Esophagus muscularis mucosa (tissue), 4 donors: ENCODE measurements around the gene PIH1D1. TPM values are rescaled to one million over a fixed set of nuclear protein-coding genes. Genes with fewer than 3 reads are reported as not detected.
"Not testable (repeated sequence)": the region's sequence is repeated elsewhere in the genome, so short reads cannot be mapped to it uniquely, and the experiment has no call there.

Source experiments
- DNase-seq: peaks from one replicate; pipeline ENCODE4 v3.0.0-alpha.2; 2017; ENCODE audit errors: extremely low spot score
- H3K27ac ChIP-seq, 4 donors: fragments of 200-600 bp; sonication (generic); replicated peaks in 1 of 4; 1 replicate in 3 of 4; 2 replicates in 1 of 4; pipeline ENCODE4 v1.5.1; 2016 to 2019; ENCODE audit warnings: mild to moderate bottlenecking in 1 of 4
- H3K27me3 ChIP-seq, 4 donors: fragments of 200-600 bp; sonication (generic); one replicate each; pipeline versions ENCODE4 v1.5.1 to v1.6.0; 2016 to 2019
- H3K36me3 ChIP-seq, 4 donors: fragments of 200-600 bp; sonication (generic); one replicate each; pipeline ENCODE4 v1.5.1; 2016 to 2019
- H3K4me1 ChIP-seq, 4 donors: fragments of 200-600 bp; sonication (generic); one replicate each; pipeline ENCODE4 v1.5.1; 2016 to 2019
- H3K4me3 ChIP-seq, 4 donors: fragments of 200-600 bp; sonication (generic); 1 replicate in 2 of 4; 2 replicates in 2 of 4; pipeline ENCODE4 v1.5.1; 2016 to 2019; ENCODE audit warnings: mild to moderate bottlenecking in 4 of 4, moderate library complexity in 1 of 4
- H3K9me3 ChIP-seq, 4 donors: fragments of 200-600 bp; sonication (generic); 1 replicate in 3 of 4; 2 replicates in 1 of 4; pipeline ENCODE4 v1.5.1; 2016 to 2019
- EP300 ChIP-seq: sonication (generic); formaldehyde crosslinking; IDR thresholded peaks from one replicate; pipeline ENCODE4 v1.6.1; 2017; ENCODE audit warnings: antibody characterized with exemption
- POLR2A ChIP-seq: fragments of 450-650 bp; IDR thresholded peaks from one replicate; pipeline ENCODE4 v1.6.1; 2017; ENCODE audit warnings: antibody characterized with exemption, moderate library complexity, mild to moderate bottlenecking, low read depth
- POLR2AphosphoS5 ChIP-seq, 2 donors: sonication (generic); formaldehyde crosslinking; IDR thresholded peaks; one replicate each; pipeline ENCODE4 v1.6.1; 2017; ENCODE audit warnings: antibody characterized with exemption in 2 of 2
- WGBS: methylation state at CpG from one replicate; pipeline ENCODE4 v1.1.5; 2018; 5-methylcytosine and 5-hydroxymethylcytosine counted together
- intact Hi-C: fragments of 100-400 bp; cut with DNase I; formaldehyde crosslinking; loops from one replicate; pipeline ENCODE4 v1.15.1; 2023
- total RNA-seq, 4 donors: library from RNA; depleted of rRNA; stranded (reverse); fragments of >200 nt; gene quantifications; one replicate each; pipeline versions ENCODE4 v1.1.0 to v1.2.1, GENCODE V29; 2016
- TF ChIP-seq, protein P1 (sequence below), 3 experiments: fragments of 200-600 bp in 2 of 3; fragments of 450-650 bp in 1 of 3; sonication (generic) in 2 of 3; IDR thresholded peaks; one replicate each; pipeline ENCODE4 v1.5.1; 2017 to 2019; ENCODE audit warnings: antibody characterized with exemption in 3 of 3, mild to moderate bottlenecking in 2 of 3, moderate library complexity in 1 of 3

PIH1D1 gene
- total RNA-seq, 4 donors from 2014 or later = 73.6 to 84.0 (median 78.4) TPM

DNA sequence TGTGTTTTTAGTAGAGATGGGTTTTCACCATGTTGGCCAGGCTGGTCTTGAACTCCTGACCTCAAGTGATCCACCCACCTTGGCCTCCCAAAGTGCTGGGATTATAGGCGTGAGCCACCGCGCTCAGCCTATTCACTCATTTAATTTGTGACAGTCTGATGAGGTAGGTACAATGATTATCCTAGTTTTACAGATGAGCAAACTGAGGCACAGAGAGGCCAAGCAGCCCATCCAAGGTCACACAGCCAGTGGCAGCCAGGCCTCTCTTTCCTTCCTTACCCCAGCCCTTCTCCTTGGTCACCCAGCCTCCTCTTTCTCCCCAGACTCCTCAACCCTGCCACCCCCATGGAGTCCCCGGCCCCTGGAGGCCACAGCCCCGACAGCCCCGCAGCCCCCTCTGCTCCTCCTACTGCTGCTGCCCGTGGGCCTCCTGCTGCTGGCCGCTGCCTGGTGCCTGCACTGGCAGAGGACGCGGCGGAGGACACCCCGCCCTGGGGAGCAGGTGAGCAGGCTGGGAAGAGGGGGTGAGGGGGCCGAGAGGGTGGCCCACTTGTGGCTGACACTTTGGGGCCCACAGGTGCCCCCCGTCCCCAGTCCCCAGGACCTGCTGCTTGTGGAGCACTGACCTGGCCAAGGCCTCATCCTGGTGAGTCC is 28.5 kb upstream of the PIH1D1 start:
- Histone ChIP-seq H3K27me3 (no peaks in the 10 kb centered on the region), H3K36me3 (peaks cover 0 to 41% (median 7%) of the 10 kb centered on the region in 4 donors), H3K9me3 (no peaks in the 10 kb centered on the region), H3K4me1 (peaks cover 5 to 24% (median 16%) of the 10 kb centered on the region in 4 donors), H3K27ac (no peak overlapping the region), H3K4me3 (no peak overlapping the region)
- no peak for TF ChIP-seq EP300
- no peak for TF ChIP-seq POLR2AphosphoS5 (IDR thresholded peaks at IDR 0.05)
- 99% methylated on average over 8 of the region's 14 CpGs for WGBS
- no peak for DNase-seq
- intact Hi-C loops = no loop called here

DNA sequence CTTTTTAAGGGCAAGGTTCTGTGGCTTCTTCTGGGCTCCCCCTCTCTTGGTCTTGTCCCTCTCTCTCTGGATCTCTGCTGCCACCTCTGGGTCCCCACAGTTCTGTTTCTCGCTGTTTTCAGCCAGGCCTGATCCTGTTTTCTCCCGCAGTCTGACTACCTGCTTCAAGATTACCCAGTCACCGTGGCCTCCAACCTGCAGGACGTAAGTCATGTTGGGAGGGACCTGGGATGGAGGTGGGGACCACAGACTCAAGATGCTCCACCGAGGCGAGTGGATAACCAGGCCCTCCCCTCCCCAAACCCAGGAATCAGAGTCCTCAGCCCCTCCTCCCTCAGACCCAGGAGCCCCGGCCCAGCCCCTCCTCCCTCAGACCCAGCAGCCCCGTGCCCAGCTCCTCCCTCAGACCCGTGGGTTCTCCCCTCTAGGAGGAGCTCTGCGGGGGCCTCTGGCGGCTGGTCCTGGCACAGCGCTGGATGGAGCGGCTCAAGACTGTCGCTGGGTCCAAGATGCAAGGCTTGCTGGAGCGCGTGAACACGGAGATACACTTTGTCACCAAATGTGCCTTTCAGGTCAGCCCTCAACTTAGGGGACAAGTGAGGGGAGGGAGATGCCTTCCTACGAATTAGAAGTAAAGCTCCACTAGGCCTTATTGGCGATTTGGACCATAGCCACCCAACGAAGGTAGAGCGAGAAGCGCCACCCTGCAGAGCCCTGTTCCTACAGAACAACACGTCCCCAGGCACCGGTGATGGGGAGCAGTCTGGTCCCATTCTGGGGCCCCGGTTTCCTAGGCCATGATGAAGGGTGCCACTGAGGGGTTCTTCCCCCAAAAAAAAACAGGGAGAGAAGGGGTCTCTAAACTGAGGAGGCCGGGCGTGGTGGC is 24.6 kb upstream of the PIH1D1 start:
- Histone ChIP-seq H3K9me3 (no peaks in the 10 kb centered on the region), H3K27me3 (no peaks in the 10 kb centered on the region), H3K4me1 (peaks cover 17 to 47% (median 36%) of the 10 kb centered on the region in 4 donors), H3K4me3 (no peak overlapping the region), H3K36me3 (peaks cover 0 to 8% (median 2%) of the 10 kb centered on the region in 4 donors), H3K27ac (peak overlapping the region; percentile 82 to 87 (median 86))
- TF ChIP-seq, protein P1, sequence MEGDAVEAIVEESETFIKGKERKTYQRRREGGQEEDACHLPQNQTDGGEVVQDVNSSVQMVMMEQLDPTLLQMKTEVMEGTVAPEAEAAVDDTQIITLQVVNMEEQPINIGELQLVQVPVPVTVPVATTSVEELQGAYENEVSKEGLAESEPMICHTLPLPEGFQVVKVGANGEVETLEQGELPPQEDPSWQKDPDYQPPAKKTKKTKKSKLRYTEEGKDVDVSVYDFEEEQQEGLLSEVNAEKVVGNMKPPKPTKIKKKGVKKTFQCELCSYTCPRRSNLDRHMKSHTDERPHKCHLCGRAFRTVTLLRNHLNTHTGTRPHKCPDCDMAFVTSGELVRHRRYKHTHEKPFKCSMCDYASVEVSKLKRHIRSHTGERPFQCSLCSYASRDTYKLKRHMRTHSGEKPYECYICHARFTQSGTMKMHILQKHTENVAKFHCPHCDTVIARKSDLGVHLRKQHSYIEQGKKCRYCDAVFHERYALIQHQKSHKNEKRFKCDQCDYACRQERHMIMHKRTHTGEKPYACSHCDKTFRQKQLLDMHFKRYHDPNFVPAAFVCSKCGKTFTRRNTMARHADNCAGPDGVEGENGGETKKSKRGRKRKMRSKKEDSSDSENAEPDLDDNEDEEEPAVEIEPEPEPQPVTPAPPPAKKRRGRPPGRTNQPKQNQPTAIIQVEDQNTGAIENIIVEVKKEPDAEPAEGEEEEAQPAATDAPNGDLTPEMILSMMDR (IDR thresholded peaks at IDR 0.05) = peak in 2 of 3 experiments; percentile 5 to 32
- no peak for TF ChIP-seq EP300
- no peak for DNase-seq
- intact Hi-C loops = no loop called here
- 66% methylated on average over 15 of the region's 27 CpGs for WGBS

DNA sequence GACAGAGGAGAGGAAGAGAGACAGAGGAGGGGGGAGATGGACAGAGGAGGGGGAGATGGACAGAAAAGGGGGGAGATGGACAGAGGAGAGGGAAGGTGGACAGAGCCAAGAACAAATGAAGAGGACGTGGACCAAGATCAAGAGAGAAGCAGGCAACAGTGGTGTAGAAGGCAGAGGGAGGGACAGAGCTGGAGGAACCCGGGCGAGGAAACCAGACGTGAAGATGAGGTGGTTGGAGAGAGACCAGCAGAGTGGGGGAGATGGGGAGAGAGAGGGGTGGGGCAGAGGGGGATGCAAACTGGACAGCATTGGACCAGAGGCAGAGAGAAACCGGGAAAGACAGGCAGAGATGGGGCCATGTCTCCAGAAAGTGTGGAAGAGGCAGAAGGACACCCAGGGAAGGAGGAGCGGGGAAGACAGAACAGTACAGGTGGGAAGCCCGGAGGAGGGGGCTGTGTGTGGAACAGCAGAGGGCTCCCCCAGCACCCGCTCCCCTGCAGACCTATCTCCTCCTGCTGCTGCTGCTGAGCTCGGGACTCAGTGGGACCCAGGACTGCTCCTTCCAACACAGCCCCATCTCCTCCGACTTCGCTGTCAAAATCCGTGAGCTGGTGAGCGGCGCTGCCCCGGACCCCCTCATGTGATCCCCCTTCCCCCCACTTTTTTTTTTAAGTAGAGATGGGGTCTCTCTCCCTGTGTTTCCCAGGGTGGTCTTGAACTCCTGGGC is 23.7 kb upstream of the PIH1D1 start:
- Histone ChIP-seq H3K27ac (peak overlapping the region; percentile 82 to 87 (median 86)), H3K4me3 (peak overlapping the region in 3 of 4 donors; percentile 62 to 86 (median 68)), H3K9me3 (no peaks in the 10 kb centered on the region), H3K36me3 (peaks cover 0 to 5% (median 2%) of the 10 kb centered on the region in 4 donors), H3K4me1 (peaks cover 17 to 48% (median 38%) of the 10 kb centered on the region in 4 donors), H3K27me3 (no peaks in the 10 kb centered on the region)
- 75% methylated on average over 15 of the region's 15 CpGs for WGBS
- DNase-seq = no peak
- intact Hi-C loops = no loop called here
- TF ChIP-seq, protein P1 (IDR thresholded peaks at IDR 0.05) = no peak
- no peak for TF ChIP-seq POLR2A
- TF ChIP-seq EP300 = no peak
- no peak for TF ChIP-seq POLR2AphosphoS5 (IDR thresholded peaks at IDR 0.05)

DNA sequence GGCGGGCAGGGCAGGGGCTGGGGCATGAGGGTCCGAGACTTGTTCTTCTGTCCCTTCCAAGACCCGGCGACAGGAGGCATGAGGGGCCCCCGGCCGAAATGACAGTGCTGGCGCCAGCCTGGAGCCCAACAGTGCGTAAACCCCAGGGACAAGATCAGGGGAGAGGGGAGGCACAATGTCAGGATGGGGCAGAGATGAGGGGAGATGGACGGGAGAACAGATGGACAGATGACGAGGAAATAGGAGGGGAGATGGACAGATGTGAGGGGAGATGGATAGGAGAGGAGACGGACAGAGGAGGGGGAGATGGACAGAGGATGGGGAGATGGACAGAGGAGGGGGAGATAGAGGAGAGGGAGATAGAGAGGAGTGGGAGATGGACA is 22.9 kb upstream of the PIH1D1 start:
- H3K27me3 ChIP-seq = no peaks in the 10 kb centered on the region
- no peak for DNase-seq
- TF ChIP-seq POLR2A (no peak), POLR2AphosphoS5 (IDR thresholded peaks at IDR 0.05) (no peak)
- intact Hi-C loops = no loop called here
- peaks cover 0 to 9% (median 2%) of the 10 kb centered on the region in 4 donors for H3K36me3 ChIP-seq
- peak overlapping the region; percentile 62 to 86 (median 73) for H3K4me3 ChIP-seq
- WGBS = 10% methylated on average over 10 of the region's 11 CpGs
- peaks cover 25 to 54% (median 46%) of the 10 kb centered on the region in 4 donors for H3K4me1 ChIP-seq
- peak overlapping the region; percentile 82 to 87 (median 86) for H3K27ac ChIP-seq
- H3K9me3 ChIP-seq = no peaks in the 10 kb centered on the region

DNA sequence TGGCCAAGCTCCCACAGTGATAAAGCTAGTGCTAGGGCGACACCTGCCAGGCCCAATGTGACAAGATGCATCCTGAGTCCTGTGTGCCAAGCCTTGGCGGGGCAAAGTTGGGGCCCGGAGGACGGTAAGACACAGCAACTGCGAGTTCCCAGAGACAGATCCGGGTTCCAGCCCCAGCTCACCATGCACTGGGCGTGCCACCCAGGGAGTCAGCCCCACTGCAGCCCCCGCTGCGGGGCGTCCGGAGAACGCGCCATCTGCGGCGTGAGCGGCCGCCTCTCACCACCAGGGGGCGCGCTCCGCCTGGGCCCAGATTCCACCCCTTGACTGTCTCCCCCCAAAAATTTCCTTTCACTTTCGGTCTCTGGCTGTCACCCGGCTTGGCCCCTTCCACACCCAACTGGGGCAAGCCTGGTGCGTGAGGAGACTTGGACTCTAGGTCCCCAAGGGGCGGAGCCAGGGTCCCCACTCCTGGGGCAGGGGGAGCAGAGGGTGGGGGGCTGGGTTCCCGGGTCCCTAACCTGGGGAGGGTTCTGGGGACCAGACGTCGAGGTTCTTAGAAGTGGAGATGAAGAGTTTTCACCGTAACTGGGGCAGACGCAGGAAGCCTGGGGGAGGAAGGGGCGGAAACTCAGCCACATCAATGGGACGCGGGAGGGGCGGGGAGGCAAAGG is 22.4 kb upstream of the PIH1D1 start, which contains the start of gene FLT3LG:
Gene FLT3LG (plus strand): TSS at position 348 of the 674 bp plus-strand sequence. CDS start 425 bp downstream, outside the sequence.
- peak; percentile 70 to 79 for TF ChIP-seq POLR2AphosphoS5 (IDR thresholded peaks at IDR 0.05)
- TF ChIP-seq POLR2A = no peak
- TF ChIP-seq, protein P1 (IDR thresholded peaks at IDR 0.05) = peak; percentile 99 to 100 (median 99)
- intact Hi-C loops = no loop called here
- no peaks in the 10 kb centered on the region for H3K27me3 ChIP-seq
- peaks cover 0 to 14% (median 2%) of the 10 kb centered on the region in 4 donors for H3K36me3 ChIP-seq
- no peaks in the 10 kb centered on the region for H3K9me3 ChIP-seq
- 1% methylated on average over 28 of the region's 33 CpGs for WGBS
- H3K27ac ChIP-seq = peak within 1 kb of the TSS; percentile 82 to 87 (median 86)
- H3K4me1 ChIP-seq = peaks cover 30 to 60% (median 47%) of the 10 kb centered on the region in 4 donors
- peak within 1 kb of the TSS; percentile 62 to 86 (median 73) for H3K4me3 ChIP-seq
- peak; percentile 94 for DNase-seq

DNA sequence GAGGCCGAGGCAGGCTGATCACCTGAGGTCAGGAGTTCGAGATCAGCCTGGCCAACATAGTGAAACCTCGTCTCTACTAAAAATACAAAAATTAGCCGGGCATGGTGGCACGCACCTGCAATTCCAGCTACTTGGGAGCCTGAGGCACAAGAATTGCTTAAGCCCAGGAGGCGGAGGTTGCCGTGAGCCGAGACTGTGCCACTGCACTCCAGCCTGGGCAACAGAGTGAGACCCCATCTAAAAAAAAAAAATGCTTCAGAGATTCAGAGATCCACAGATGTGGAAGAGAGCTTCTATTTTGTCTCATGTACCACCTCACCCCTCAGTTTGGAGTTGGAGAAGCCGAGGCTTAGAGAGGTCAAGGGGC is 21.9 kb upstream of the PIH1D1 start:
- H3K9me3 ChIP-seq, H3K27me3 ChIP-seq, DNase-seq, intact Hi-C loops: not testable (repeated sequence)
- Histone ChIP-seq H3K36me3 (peaks cover 0 to 18% (median 3%) of the 10 kb centered on the region in 4 donors), H3K27ac (peak overlapping the region; percentile 82 to 87 (median 86)), H3K4me1 (peaks cover 30 to 60% (median 47%) of the 10 kb centered on the region in 4 donors), H3K4me3 (peak overlapping the region; percentile 62 to 86 (median 73))
- WGBS = 75% methylated on average over 9 of the region's 9 CpGs
